MM.1S (cell line): ENCODE measurements around the gene SH3TC2.

Source experiments
- DNase-seq: peaks from one replicate; pipeline ENCODE4 v3.0.0-alpha.2; 2015
- H2AFZ ChIP-seq: fragments of 300-600 bp; sonication (generic); 2 replicates; pipeline ENCODE4 v1.6.0; 2016; ENCODE audit warnings: antibody characterized with exemption, low read length
- H3F3A ChIP-seq: fragments of 300-600 bp; sonication (generic); 2 replicates; pipeline ENCODE4 v1.6.1; 2016; ENCODE audit warnings: mild to moderate bottlenecking, antibody characterized with exemption, low read length, moderate library complexity, mixed read lengths; ENCODE audit not compliant: insufficient read depth
- H3K27ac ChIP-seq: fragments of 300-600 bp; sonication (generic); 2 replicates; pipeline ENCODE4 v1.5.1; 2016; ENCODE audit warnings: mild to moderate bottlenecking, low read length
- H3K27me3 ChIP-seq: fragments of 300-600 bp; sonication (generic); replicated peaks from 2 replicates; pipeline ENCODE4 v1.6.0; 2016; ENCODE audit warnings: low read length; ENCODE audit not compliant: insufficient read depth
- H3K36me3 ChIP-seq: fragments of 300-600 bp; sonication (generic); replicated peaks from 2 replicates; pipeline ENCODE4 v1.6.1; 2016; ENCODE audit warnings: mild to moderate bottlenecking, low read length, mixed read lengths; ENCODE audit not compliant: insufficient read depth
- H3K4me1 ChIP-seq: fragments of 300-600 bp; sonication (generic); 2 replicates; pipeline ENCODE4 v1.6.1; 2016; ENCODE audit warnings: low read length, mixed read lengths
- H3K4me2 ChIP-seq: fragments of 300-600 bp; sonication (generic); 2 replicates; pipeline ENCODE4 v1.6.0; 2016; ENCODE audit warnings: low read depth, low read length
- H3K4me3 ChIP-seq: fragments of 300-600 bp; sonication (generic); 2 replicates; pipeline ENCODE4 v1.5.1; 2016; ENCODE audit warnings: low read length, mixed read lengths
- H3K79me2 ChIP-seq: fragments of 300-600 bp; sonication (generic); 2 replicates; pipeline ENCODE4 v1.6.1; 2016; ENCODE audit warnings: mixed run types, low read length, mixed read lengths
- H3K9ac ChIP-seq: fragments of 300-600 bp; sonication (generic); 2 replicates; pipeline ENCODE4 v1.6.1; 2016; ENCODE audit warnings: low read length, mixed read lengths
- H3K9me2 ChIP-seq: fragments of 300-600 bp; sonication (generic); replicated peaks from 2 replicates; pipeline ENCODE4 v1.6.1; 2016; ENCODE audit warnings: mild to moderate bottlenecking, low read length, mixed read lengths; ENCODE audit not compliant: insufficient read depth
- H3K9me3 ChIP-seq: fragments of 300-600 bp; sonication (generic); replicated peaks from 2 replicates; pipeline ENCODE4 v1.6.1; 2016; ENCODE audit warnings: mild to moderate bottlenecking, low read length, mixed read lengths; ENCODE audit not compliant: insufficient read depth
- H4K20me1 ChIP-seq: fragments of 300-600 bp; sonication (generic); 2 replicates; pipeline ENCODE4 v1.6.1; 2016; ENCODE audit warnings: mild to moderate bottlenecking, low read length, moderate library complexity, mixed read lengths; ENCODE audit not compliant: insufficient read depth
- CTCF ChIP-seq: fragments of 300-600 bp; sonication (generic); IDR thresholded peaks from 2 replicates; pipeline ENCODE4 v1.5.1; 2016; ENCODE audit warnings: antibody characterized with exemption, low read length, mixed read lengths
- EZH2 ChIP-seq: fragments of 300-600 bp; sonication (generic); optimal IDR thresholded peaks from 2 replicates; pipeline ENCODE3; 2017; ENCODE audit warnings: low read depth, mild to moderate bottlenecking, antibody characterized with exemption, low read length, mixed read lengths
- EZH2phosphoT487 ChIP-seq: fragments of 300-600 bp; sonication (generic); IDR thresholded peaks from 2 replicates; pipeline ENCODE4 v1.6.1; 2018; ENCODE audit warnings: antibody characterized with exemption, low read length

SH3TC2 gene

DNA sequence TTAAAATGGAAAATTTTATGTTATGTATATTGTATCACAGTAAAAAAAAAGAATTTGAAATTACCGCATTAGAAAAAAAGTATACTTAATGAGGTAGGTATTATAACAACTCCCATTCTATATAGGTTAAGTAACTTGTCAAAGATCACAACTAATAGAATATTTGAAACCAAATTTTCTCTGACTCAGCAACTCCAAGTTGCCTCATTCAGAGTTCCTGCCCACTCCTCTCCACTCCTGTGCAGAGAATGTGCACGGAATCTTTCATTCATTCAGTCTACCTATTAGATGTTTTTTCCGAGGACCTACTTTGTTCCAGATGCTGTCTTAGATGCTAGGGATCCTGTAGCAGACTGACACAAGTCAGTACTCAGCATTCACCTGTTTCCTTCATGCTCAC, 15.4 kb downstream of the SH3TC2 start:
- Histone ChIP-seq H4K20me1 (no peaks in the 10 kb centered on the region), H3K4me2 (no peak overlapping the region), H3K27ac (no peak overlapping the region), H3K9ac (no peak overlapping the region), H3K9me2 (no peaks in the 10 kb centered on the region), H3K4me1 (no peaks in the 10 kb centered on the region), H3K9me3 (no peaks in the 10 kb centered on the region), H3K79me2 (no peaks in the 10 kb centered on the region), H2AFZ (no peak overlapping the region), H3K4me3 (no peak overlapping the region), H3K27me3 (no peaks in the 10 kb centered on the region), H3F3A (no peaks in the 10 kb centered on the region), H3K36me3 (no peaks in the 10 kb centered on the region)
- TF ChIP-seq EZH2 (no peak), CTCF (no peak)
- DNase-seq = no peak

DNA sequence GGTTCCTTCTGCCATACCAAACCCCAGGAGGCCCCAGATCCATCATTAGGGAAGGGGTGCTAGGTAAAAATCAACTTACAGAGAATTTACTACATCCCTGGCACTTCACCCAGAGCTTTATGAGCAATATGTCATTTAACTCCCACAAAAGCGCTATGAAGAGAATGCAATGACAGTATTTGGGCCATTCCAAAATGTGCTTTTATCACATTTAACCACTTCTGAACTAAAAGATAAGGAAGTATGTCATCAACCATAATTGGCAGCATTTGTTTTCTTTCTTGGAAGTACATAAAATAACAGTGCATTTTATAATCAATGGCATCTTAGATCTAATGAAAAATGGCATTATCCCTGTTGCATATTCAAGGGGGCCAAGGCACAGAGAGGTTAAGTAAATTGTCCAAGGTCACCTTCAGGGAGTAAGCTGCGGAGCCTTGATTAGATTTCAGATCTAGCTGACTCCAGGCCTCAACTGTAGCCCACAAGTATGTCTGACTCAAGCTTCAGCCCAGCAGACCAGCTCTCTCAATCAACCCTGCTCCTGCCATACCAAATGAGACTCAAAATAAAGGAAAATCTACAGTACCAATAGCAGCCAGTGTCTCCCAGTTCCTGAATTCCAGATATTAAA, 16.5 kb downstream of the SH3TC2 start:
- Histone ChIP-seq H3K79me2 (no peaks in the 10 kb centered on the region), H2AFZ (no peak overlapping the region), H3K36me3 (no peaks in the 10 kb centered on the region), H3K9ac (no peak overlapping the region), H3K4me2 (no peak overlapping the region), H3K27me3 (no peaks in the 10 kb centered on the region), H3K9me3 (no peaks in the 10 kb centered on the region), H3K4me3 (no peak overlapping the region), H3K9me2 (no peaks in the 10 kb centered on the region), H3K4me1 (no peaks in the 10 kb centered on the region), H4K20me1 (no peaks in the 10 kb centered on the region), H3F3A (no peaks in the 10 kb centered on the region), H3K27ac (no peak overlapping the region)
- no peak for DNase-seq
- TF ChIP-seq CTCF (no peak), EZH2phosphoT487 (no peak), EZH2 (no peak)

DNA sequence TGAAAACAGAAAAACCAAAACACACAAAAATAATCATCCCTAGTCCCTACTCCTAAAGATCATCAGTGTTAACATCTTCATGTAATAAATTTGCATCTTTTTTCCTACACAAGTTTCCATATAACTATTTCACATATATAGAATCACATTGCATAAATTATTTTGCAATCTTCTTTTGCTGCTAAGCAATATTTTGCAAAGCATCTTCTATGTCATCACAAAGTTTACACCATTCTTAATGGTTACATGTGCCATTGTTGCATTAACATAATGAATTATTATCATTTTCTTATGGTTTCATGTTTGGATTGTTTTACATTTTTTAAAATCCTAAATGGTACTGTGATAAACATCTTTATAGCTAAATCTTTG, 17.8 kb downstream of the SH3TC2 start:
- Histone ChIP-seq H3K27me3 (no peaks in the 10 kb centered on the region), H3K27ac (no peak overlapping the region), H3K9ac (no peak overlapping the region), H3K4me2 (no peak overlapping the region), H2AFZ (no peak overlapping the region), H4K20me1 (no peaks in the 10 kb centered on the region), H3K9me3 (no peaks in the 10 kb centered on the region), H3K79me2 (no peaks in the 10 kb centered on the region), H3K4me1 (no peaks in the 10 kb centered on the region), H3K9me2 (no peaks in the 10 kb centered on the region), H3K4me3 (no peak overlapping the region), H3F3A (no peaks in the 10 kb centered on the region), H3K36me3 (no peaks in the 10 kb centered on the region)
- TF ChIP-seq EZH2 (no peak), CTCF (no peak), EZH2phosphoT487 (no peak)
- DNase-seq = no peak
